NB4 (cell line): ENCODE data around the gene SYNE3.

ENCODE experiments used
- DNase-seq: peaks from one replicate; pipeline ENCODE4 v3.0.0; 2010; ENCODE audit warnings: low read depth
- H3K4me3 ChIP-seq: one replicate; pipeline ENCODE4 v1.5.1; 2011; ENCODE audit warnings: mild to moderate bottlenecking, low read depth, low read length, moderate library complexity
- MYC ChIP-seq: IDR thresholded peaks from 2 replicates; pipeline ENCODE4 v1.6.1; 2011; ENCODE audit warnings: low read depth, low read length
- POLR2A ChIP-seq: IDR thresholded peaks from 2 replicates; pipeline ENCODE4 v1.6.1; 2011; ENCODE audit warnings: mild to moderate bottlenecking; ENCODE audit not compliant: insufficient read length; ENCODE audit errors: extremely low read depth
- TF ChIP-seq, protein P1 (sequence below): IDR thresholded peaks from one replicate; pipeline ENCODE4 v1.5.1; 2012; ENCODE audit warnings: low read depth, low read length
- TF ChIP-seq, protein P2 (sequence below): IDR thresholded peaks from 2 replicates; pipeline ENCODE4 v1.6.1; 2011; ENCODE audit warnings: low read depth, low read length

Gene SYNE3

GRCh38 chr14:95479494-95479893 lies 37.0 kb downstream of the SYNE3 start:
- TF ChIP-seq MYC (no peak), POLR2A (no peak)
- TF ChIP-seq, protein P1, sequence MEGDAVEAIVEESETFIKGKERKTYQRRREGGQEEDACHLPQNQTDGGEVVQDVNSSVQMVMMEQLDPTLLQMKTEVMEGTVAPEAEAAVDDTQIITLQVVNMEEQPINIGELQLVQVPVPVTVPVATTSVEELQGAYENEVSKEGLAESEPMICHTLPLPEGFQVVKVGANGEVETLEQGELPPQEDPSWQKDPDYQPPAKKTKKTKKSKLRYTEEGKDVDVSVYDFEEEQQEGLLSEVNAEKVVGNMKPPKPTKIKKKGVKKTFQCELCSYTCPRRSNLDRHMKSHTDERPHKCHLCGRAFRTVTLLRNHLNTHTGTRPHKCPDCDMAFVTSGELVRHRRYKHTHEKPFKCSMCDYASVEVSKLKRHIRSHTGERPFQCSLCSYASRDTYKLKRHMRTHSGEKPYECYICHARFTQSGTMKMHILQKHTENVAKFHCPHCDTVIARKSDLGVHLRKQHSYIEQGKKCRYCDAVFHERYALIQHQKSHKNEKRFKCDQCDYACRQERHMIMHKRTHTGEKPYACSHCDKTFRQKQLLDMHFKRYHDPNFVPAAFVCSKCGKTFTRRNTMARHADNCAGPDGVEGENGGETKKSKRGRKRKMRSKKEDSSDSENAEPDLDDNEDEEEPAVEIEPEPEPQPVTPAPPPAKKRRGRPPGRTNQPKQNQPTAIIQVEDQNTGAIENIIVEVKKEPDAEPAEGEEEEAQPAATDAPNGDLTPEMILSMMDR = no peak
- TF ChIP-seq, protein P2, sequence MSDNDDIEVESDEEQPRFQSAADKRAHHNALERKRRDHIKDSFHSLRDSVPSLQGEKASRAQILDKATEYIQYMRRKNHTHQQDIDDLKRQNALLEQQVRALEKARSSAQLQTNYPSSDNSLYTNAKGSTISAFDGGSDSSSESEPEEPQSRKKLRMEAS = no peak
- no peak for DNase-seq
- no peak overlapping the region for H3K4me3 ChIP-seq

DNA sequence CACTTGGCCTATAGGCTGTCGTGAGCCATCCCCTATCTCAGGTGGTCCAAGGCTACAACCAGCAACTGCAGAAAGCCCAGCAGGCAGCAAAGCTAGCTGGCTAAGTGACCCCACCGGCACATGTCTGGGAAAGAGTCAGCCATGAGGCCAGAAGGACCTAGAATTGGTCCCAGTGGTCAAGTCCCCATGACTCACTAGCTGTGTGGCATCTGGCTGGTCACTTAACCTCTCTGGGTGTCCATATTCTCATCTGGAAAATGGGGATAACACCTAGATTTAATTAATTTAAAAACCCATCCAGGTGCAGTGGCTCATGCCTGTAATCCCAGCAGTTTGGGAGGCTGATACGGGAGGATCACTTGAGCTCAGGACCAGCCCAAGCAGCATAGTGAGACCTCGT lies 37.6 kb downstream of the SYNE3 start:
- no peak overlapping the region for H3K4me3 ChIP-seq
- TF ChIP-seq, protein P1 = no peak
- TF ChIP-seq POLR2A (no peak), MYC (no peak)
- TF ChIP-seq, protein P2 = no peak
- DNase-seq = no peak

- DNase-seq = no peak
- TF ChIP-seq POLR2A (no peak), MYC (no peak)
- TF ChIP-seq, protein P2 = no peak
- TF ChIP-seq, protein P1 = no peak
- no peak overlapping the region for H3K4me3 ChIP-seq
These were observed 38.1 kb downstream of the SYNE3 start for GRCh38 chr14:95478309-95478708.

DNA sequence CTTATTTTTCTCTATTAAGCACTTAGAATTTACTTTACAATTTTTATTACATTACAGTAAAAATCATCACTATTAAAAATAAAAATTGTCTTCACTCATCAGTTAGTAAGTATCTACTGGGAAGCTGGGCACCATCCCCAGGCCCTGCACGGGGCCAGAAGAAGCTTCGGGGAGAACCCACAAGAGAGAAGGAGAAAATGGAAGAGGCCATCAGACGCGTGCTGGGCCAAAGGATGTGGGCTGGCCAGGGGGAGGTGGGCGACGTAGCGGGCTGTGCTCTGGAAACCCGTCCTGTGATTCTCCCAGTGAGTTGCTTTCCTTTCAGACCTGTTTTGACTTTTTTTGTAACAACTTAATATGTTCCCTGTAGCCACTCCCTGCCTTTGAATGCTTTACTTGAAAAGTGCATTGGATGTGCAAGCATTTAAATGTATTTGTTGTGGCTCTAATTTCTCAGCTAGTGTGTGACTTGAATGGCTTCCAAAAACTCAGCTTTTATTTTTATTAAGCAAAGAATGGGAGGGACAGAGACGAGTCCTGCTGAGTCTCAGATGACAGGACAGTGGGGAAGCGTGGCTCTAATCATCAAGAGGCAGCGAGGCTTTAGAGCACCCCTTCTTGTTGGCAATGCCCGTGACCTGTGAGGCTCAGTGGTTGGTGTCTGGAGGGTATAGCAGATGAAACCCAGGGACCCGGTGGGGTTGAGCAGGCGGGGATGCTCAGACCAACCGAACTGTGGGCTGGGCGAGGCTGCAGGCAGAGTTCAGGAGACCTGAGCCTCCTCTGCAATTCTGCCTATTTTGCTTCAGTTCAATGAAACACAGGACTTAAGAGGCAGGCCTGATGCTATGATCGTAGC lies 38.8 kb downstream of the SYNE3 start:
- TF ChIP-seq MYC = no peak
- TF ChIP-seq POLR2A = no peak
- H3K4me3 ChIP-seq = no peak overlapping the region

DNA sequence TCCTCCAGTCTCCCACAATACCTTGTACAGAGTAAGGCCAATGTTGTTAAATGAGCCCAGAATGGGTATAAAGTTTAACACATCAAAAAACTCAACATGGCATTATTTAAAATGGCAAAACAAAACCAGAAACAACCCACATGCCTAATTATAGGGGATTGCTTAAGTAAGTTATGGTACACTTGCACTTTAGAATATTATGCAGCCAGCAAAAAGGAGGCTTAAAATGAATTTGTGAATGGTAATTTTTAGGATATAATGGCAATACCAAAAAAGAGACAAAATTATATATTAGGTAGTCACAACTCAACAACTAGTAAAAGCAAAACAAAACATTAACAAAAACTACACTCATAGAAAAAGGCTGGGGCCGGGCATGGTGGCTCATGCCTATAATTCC lies 39.7 kb downstream of the SYNE3 start:
- no peak for DNase-seq
- no peak overlapping the region for H3K4me3 ChIP-seq
- TF ChIP-seq MYC = no peak
- TF ChIP-seq, protein P2 = no peak
- TF ChIP-seq, protein P1 = no peak
- TF ChIP-seq POLR2A = no peak

More for the DNA sequence above, 38.8 kb downstream of the SYNE3 start:
- no peak for DNase-seq

GRCh38 chr14:95475540-95476240 lies 40.8 kb downstream of the SYNE3 start:
- TF ChIP-seq, protein P2 = no peak
- TF ChIP-seq MYC = no peak
- no peak for TF ChIP-seq POLR2A
- TF ChIP-seq, protein P1 = no peak
- peak; percentile 5 for DNase-seq
- H3K4me3 ChIP-seq = no peak overlapping the region
